VCaP (cell line): ENCODE measurements around the gene ZSWIM7.

Experiments used
- H3K27ac ChIP-seq: fragments of 450-650 bp; 2 replicates; pipeline ENCODE4 v1.5.1; 2017
- TF ChIP-seq, protein P1 (sequence below): fragments of 450-650 bp; conservative IDR thresholded peaks from 2 replicates; pipeline ENCODE4 v1.5.1; 2017; ENCODE audit warnings: mild to moderate bottlenecking, moderate library complexity

Gene ZSWIM7

DNA sequence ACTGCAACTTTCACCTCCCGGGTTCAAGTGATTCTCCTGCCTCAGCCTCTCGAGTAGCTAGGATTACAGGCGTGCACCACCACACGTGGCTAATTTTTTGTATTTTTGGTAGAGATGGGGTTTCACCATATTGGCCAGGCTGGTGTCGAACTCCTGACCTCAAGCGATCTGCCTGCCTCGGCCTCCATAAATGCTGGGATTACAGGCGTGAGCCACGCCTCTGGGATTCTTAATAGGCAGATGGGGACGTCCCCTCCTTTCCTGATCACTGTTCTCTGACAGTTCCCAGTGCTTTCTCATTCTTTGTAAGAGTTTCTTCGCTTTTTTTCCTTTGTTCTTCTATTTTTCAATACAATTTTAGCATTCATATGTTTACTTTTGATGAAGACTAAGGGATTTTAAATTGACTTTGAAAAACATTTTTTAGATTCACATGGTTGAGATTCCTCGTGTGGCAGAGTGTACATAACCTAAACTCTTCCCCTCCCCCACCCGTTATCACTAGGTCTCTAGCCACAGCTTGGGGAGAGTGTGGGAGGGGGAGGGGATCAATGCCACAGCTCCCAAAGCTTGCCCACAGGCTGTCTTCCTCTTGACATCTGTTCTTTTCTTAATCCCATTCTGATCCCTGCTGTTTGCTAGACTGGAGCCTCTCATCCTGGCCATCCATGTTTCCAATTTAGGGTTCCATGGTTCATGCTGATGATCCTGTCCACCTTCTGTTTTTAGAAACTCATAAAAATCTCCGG is 43.5 kb downstream of the ZSWIM7 start:
- H3K27ac ChIP-seq = no peak overlapping the region
- TF ChIP-seq, protein P1, sequence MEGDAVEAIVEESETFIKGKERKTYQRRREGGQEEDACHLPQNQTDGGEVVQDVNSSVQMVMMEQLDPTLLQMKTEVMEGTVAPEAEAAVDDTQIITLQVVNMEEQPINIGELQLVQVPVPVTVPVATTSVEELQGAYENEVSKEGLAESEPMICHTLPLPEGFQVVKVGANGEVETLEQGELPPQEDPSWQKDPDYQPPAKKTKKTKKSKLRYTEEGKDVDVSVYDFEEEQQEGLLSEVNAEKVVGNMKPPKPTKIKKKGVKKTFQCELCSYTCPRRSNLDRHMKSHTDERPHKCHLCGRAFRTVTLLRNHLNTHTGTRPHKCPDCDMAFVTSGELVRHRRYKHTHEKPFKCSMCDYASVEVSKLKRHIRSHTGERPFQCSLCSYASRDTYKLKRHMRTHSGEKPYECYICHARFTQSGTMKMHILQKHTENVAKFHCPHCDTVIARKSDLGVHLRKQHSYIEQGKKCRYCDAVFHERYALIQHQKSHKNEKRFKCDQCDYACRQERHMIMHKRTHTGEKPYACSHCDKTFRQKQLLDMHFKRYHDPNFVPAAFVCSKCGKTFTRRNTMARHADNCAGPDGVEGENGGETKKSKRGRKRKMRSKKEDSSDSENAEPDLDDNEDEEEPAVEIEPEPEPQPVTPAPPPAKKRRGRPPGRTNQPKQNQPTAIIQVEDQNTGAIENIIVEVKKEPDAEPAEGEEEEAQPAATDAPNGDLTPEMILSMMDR = no peak

DNA sequence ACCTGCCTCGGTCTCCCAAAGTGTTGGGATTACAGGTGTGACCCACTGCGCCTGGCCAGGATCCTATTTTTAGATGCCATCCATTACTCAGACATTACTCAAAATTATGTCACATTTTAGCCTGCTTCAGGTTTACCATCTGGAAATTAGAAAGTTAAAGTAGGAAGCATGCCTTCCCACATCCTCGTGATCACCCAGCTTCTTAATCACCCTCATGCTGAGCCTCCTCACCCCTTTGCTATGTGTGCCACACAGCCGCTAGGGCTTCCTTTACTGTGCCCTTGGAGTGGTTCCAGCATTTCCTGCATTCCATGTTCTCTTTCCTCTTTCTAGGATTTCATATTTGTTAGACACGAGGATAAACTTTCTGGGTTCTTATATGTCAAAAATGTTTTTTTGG is 45.3 kb downstream of the ZSWIM7 start:
- H3K27ac ChIP-seq = no peak overlapping the region

DNA sequence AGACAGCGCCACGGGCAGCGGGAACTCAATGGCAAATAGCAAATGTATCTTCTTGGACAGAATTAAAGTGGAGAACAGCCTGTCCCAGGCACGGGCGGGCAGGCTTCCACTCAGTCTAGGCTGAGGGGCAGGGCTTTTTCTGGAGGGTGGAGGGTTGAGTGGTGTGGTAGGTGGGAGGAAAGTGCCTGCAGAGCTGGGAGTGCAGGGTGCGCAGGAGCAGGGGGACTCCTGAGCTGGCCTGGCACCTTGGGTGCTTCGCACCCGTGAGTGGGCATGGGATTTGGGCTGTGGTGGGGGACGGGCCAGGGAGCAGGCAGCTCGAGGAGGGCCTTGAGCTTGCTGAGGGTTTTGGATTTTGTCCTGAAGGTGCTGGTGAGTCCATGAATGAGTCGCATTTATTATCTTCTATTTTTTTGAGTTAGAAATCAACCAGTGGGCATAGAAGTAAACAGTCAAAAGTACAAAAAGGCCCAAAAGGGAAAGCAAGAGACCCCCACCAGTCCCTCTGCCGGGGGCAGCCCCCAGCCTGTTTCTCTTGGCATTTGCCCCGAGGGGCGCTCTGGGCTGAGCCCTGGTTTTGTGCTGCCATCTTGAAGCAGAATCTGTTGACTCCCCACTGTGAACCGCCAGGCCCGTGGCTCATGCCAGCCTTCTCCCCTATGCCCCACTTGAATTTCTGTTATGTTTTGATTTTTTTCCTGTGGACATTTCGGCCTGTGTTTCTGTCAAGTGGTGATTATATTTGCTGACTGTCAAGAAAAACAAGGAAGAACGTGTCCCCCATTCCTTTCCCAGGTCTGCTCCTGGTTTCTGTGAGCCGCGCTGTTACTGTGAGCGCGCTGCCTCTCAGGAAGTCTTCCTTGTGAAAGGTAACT is 46.4 kb downstream of the ZSWIM7 start:
- no peak overlapping the region for H3K27ac ChIP-seq
- TF ChIP-seq, protein P1 = no peak

More for the DNA sequence above, 45.3 kb downstream of the ZSWIM7 start:
- TF ChIP-seq, protein P1 = no peak

- TF ChIP-seq, protein P1 = no peak
- H3K27ac ChIP-seq = no peak overlapping the region
Measured at GRCh38 chr17:15952048-15952532, 47.4 kb downstream of the ZSWIM7 start.

DNA sequence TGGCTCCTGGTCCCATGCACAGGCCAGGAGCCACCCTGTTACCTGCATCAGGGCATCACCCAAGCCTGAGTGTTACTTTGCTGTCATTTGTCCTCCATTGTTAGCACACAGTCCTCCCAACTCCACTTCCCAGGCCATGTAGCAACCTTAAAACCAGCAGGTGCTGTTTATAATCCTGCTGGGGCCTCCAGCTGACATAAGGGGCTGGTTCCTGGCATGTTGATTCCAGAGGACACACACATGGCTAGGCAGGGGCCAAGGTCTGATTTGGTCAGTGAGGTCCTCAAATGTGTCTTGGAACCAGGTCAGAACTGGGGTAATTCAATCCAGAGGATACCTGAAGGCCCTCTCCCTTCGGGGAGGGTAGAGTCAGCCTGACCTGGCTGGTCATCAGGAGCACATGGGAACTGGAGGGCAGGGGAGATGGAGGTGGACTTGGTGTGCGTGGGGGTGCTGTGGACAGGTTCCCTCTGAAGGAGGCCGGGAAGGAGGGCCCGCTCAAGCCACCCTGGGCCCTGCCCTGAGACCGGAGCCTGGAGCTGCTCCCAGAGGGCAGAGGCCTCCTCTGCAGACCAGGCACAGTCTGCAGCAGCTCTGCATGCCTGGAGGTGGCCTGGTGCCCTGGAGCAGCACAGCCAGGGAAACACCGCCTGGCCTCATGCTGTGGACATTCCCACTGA is 48.0 kb downstream of the ZSWIM7 start:
- TF ChIP-seq, protein P1 = no peak
- H3K27ac ChIP-seq = no peak overlapping the region

DNA sequence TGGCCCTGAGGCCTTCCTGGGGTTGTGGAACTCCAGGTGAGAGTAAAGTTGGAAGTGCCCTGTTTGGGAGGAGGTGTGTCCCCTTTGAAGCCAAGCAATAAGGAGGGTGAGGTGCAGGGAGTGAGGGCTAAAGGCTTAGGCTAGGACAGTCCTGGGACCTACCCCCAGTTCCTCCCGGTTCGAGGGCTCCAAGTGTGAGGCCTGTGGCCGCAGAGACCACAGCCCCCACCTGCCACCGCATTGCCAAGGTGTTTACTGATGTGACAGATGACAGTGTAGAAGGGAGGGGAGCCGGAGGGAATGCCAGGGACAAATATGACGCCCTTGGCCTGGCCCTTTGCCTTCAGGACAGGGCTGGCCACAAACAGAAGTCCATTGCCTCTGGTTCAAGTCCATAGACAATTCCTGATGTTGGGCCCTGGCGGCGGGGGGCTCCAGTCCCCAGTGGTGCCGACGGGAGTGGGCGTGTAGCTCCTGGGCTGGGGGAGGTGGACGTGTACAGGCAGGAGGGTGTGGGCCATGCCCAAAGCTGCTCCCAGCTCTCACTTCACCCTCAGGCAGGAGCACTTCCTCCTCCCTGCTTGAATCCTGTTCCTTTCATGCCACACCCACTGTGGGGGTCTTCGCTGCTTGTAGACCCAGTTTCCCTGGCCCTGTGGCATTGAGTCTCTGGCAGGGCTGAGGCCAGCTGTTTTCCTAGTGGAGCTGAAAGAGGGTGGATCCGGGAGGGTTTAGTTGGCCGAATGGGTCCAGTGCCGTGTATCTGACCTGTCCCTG is 51.3 kb downstream of the ZSWIM7 start:
- H3K27ac ChIP-seq = no peak overlapping the region
- TF ChIP-seq, protein P1 = no peak
